ENCODE results near the gene SLC1A2.

DNA sequence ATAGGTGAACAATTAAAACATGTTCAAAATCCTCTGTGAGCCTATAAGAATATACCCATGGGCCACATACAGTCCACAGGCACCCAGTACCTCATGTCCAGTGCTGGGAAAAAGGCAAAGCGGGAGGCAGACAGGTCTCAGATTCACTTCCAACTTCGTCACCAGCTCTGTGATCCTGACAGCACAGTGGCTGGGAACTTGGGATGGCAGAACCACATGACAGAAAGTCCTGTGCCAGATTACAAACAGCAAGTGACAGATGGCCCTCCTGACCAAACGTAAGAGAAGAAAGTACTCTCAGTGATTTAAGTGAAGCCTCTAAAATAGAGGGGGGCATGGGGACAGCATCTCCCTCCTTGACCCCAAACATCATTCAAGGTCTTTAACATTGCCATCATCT lies 5.8 kb downstream of the SLC1A2 start:
- TF ChIP-seq ELF4 (IDR thresholded peaks at IDR 0.05) (no peak), SP1 (IDR thresholded peaks at IDR 0.05) (no peak), L3MBTL2 (conservative IDR thresholded peaks at IDR 0.05) (no peak), SUZ12 (IDR thresholded peaks at IDR 0.05) (no peak)

Data from HEK293T (cell line).